Dedifferentiated amniotic fluid mesenchymal stem cell (primary cell): ENCODE results near the gene EHD2.
"Not testable (repeated sequence)": the region's sequence is repeated elsewhere in the genome, so short reads cannot be mapped to it uniquely, and the experiment has no call there.

Experiments used
- DNase-seq: peaks from one replicate; pipeline ENCODE4 v3.0.0-alpha.2; 2016; ENCODE audit errors: extremely low spot score

Gene EHD2

DNA sequence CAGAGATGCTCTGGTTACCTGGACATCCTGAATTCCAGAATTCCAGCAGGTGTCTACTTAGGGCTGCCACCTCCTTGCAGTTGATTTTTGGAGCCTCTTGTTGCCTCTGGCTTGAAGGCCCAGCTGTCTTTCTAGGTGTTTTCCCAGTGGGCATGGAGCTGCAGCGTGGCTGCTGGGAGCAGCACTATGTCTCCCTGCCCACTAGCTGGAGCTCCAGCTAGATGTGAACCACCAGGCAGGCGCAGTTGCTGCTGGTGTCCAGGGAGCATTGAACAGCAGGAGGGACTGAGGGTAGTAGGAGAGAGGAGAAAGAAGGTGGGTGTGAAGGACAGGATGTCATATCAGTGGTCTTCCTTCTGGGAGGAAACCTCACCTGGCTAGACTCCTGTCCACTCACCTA, 55.4 kb downstream of the EHD2 start:
- no peak for DNase-seq

DNA sequence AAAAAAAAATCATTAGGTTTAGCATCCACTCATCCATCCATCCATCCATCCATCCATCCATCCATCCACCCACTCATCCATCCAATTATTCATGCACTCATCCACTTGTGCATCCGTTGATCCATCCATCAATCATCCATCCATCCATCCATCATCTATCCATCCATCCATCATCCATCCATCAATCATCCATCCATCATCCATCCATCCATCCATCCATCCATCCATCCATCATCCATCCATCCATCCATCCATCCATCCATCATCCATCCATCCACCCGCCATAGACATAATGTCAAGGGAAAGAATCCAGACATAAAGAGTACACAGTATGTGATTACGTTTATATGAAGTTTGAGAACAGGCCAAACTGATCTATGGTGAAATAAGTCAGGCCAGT, 56.3 kb downstream of the EHD2 start:
- no peak for DNase-seq

DNA sequence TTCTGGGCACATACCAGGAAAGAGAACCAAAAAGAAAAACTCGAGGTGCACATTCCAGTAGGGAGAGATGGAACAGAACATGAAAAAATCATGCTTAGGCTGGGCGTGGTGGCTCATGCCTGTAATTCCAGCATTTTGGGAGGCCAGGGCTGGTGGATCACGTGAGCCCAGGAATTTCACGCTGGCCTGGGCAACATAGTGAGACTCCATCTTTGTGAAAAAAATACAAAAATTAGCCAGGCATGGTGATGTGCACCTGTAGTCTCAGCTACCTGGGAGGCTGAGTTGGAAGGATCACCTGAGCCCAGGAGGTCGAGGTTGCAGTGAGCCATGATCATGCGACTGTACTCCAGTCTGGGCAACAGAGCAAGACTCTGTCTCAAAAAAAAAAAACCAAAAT, 58.1 kb downstream of the EHD2 start:
- DNase-seq = not testable (repeated sequence)

- no peak for DNase-seq
These were observed 63.3 kb downstream of the EHD2 start for GRCh38 chr19:47776568-47776967.

DNA sequence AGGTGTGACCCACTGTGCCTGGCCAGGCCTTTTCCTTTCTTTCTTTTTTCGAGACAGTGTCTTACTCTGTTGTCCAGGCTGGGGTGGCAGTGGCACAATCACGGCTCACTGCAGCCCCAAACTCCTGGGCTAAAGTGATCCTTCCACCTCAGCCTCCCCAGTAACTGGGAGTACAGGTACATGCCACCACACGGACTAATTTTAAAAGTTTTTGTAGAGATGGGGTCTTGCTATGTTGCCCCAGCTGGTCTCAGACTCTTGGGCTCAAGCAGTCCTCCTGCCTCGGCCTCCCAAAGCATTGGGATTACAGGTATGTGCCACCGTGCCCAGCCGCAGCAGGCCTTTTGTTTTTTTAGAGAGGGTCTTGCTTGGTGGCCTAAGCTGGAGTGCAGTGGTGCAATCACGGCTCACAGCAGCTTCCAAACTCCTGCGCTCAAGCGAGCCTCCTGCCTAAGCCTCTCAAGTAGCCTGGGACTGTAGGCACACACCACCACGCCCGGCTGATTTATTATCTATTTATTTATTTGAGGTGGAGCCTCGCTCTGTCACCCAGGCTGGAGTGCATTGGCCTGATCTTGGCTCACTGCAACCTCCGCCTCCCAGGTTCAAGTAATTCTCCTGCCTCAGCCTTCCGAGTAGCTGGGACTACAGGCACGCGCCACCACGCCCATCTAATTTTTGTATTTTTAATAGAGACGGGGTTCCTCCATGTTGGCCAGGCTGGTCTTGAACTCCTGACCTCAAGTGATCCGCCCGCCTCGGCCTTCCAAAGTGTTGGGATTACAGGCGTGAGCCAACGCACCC, 64.2 kb downstream of the EHD2 start:
- not testable (repeated sequence) for DNase-seq

DNA sequence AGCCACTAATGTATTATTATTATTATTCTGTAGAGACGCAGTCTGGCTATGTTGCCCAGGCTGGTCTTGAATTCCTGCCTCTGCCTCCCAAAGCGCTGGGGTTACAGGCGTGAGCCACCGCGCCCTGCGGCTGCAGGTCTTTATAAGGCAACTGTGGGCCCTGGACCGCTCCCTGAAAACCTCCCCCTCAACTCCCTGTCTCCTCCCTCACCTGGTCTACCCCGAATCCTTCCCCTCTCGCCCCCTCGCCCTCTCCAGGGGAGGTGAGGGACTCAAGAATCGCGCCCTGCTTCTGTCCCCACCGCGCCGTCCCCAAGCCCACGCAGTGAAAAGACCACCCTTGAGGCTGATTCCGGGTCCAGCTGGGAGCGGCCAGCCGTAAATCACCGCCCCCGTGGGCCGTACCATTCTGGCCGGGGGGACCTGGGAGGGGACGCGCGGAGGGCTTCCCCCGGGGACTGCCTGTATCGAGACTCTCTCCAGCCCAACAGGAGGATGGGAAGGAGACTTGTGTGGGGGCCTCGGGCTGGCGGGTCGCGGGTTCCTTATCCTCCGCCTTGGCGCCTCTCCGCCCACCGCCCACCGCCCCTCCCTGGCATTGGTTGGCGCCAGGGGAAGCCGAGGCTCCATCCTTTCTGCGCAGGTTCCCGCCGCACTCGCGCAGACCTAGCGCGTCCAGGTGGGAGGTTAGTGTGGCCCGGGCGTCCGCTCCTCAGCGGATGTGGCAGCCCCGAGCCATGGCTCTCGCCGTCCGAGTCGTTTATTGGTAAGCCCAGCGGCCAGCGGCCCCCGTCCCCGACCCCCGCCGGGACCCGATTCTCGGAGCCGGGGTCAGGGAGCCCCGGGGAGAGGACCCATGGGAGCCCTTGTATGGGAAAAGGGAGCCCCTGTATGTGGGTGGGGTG, 65.1 kb downstream of the EHD2 start, which contains the start of gene SELENOW:
SELENOW (plus strand) TSS at position 655 of the 905 bp plus-strand sequence; CDS start at position 738, 83 bp downstream.
- peak; percentile 31 for DNase-seq

DNA sequence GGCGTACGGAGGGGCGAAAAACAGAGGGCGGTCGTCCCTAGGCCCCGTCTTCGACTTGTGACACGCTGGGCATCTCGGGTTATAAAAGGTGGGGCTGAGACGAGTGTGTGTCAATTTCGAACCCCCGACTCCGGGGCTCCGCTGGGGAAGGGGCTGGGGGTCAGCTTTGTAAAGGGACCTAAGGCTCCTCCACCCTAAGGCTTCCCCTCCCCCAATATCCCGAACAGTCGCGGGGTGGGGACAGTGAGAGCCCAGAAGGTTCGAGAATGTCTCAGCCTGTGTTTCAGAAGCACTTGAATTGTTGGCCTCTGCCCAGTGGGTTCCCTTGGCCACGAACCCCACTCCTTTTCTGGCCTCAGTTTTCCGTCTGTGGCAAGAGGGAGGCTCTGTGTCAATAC, 65.7 kb downstream of the EHD2 start:
- DNase-seq = no peak

DNA sequence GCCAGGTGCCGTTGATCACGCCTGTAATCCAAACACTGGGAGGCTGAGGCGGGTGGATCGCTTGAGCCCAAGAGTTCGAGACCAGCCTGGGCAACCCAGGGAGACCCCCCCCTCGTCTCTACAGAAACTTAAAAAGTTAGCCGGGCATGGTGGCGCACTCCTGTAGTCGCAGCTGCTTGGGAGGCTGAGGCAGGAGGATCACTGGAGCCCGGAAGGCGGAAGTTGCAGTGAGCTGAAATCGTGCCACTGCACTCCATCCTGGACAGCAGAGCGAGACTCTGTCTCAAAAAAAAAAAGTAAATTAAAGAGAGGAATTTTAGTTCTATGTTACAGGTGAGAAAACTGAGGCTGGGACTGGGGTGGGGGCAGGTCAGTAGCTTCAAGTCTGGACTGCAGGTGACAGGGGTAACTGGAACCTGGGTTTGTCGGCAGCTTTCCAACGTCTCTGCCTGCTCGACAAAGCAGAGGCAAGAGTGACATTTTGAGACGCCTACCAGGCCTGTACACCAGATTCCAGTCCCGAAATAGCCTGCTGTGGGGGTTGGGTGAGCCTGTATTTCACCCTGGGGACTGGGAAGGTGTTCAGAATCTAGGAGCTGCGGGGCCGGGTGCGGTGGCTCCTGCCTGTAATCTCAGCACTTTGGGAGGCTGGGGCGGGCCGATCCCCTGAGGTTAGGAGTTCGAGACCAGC, 66.4 kb downstream of the EHD2 start:
- DNase-seq = no peak

GRCh38 chr19:47780215-47780551, 67.0 kb downstream of the EHD2 start:
- no peak for DNase-seq

GRCh38 chr19:47781590-47782262, 68.5 kb downstream of the EHD2 start:
- DNase-seq = no peak

DNA sequence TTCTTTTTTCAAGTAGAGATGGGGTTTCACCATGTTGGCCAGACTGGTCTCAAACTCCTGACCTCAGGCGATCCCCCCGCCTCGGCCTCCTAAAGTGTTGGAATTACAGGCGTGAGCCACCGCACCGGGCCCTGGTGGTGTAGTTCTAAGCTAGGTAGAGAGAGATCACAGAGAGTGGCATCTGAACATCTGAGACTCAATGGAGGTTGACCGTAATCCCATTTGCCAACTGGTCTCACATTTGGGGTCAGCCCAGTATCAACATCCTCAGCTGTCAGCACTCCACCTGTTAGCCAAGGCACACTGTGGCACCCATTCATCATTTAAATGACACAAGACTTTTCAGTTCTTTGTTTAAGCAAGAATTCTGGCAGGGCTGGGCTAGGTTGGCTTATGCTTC, 73.3 kb downstream of the EHD2 start:
- no peak for DNase-seq

- DNase-seq = not testable (repeated sequence)
These were observed 74.1 kb downstream of the EHD2 start for GRCh38 chr19:47787307-47787706.

GRCh38 chr19:47789811-47790210, 76.6 kb downstream of the EHD2 start:
- not testable (repeated sequence) for DNase-seq

- DNase-seq = peak; percentile 69
These were observed 77.2 kb downstream of the EHD2 start for GRCh38 chr19:47790398-47790814.

DNA sequence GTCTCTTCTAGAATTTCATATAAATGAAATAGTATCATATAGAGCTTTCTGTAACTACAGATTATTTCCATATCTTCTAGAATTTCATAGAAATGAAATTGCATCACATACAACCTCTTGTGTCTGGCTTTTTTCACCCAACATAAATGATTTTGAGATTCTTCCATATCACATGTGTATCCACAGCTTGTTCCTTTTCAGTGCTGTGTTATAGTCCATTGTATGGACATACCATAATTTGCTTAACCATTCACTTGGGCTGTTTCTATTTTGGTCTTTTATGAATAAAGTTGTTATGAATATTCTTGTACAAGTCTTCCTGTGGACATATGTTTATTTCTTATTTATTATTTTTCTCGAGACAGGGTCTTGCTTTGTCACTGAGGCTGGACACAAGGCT, 79.4 kb downstream of the EHD2 start:
- DNase-seq = no peak
